Kidney epithelial cell (primary cell): ENCODE data around the gene AMT. TPM values are rescaled to one million over a fixed set of nuclear protein-coding genes. Genes with fewer than 3 reads are reported as not detected.

Experiments used
- DNase-seq: peaks from one replicate; pipeline ENCODE4 v3.0.0-alpha.2; 2010; ENCODE audit warnings: low read depth
- H3K27me3 ChIP-seq: 2 replicates; pipeline ENCODE4 v1.6.0; 2011; ENCODE audit warnings: low read length; ENCODE audit not compliant: control insufficient read depth, insufficient read depth
- H3K36me3 ChIP-seq: 2 replicates; pipeline ENCODE4 v1.5.1; 2011; ENCODE audit warnings: low read length; ENCODE audit not compliant: control insufficient read depth, insufficient read depth
- H3K4me3 ChIP-seq: 2 replicates; pipeline ENCODE4 v1.5.1; 2011; ENCODE audit warnings: low read depth, mild to moderate bottlenecking, control low read depth, low read length
- CTCF ChIP-seq: IDR thresholded peaks from 2 replicates; pipeline ENCODE4 v1.5.1; 2011; ENCODE audit warnings: mild to moderate bottlenecking, moderate library complexity, low read length, control low read depth, inconsistent platforms; ENCODE audit not compliant: insufficient read depth, poor library complexity, severe bottlenecking
- total RNA-seq: library from RNA; depleted of rRNA; stranded (reverse); fragments of >200 nt; gene quantifications from 2 replicates; pipeline ENCODE4 v1.2.3, GENCODE V29; 2015

The AMT gene
- 4.9 and 6.6 TPM in 2 replicates for total RNA-seq

- Histone ChIP-seq H3K4me3 (peak within 1 kb of the TSS; percentile 1), H3K27me3 (no peaks in the 10 kb centered on the region), H3K36me3 (no peaks in the 10 kb centered on the region)
- no peak for TF ChIP-seq CTCF
- DNase-seq: no peak
Observed at GRCh38 chr3:49422379-49423248, at the start of gene AMT. AMT (minus strand) TSS chr3:49422473; CDS start chr3:49422450, 23 bp downstream.

- Histone ChIP-seq H3K27me3 (no peaks in the 10 kb centered on the region), H3K36me3 (no peaks in the 10 kb centered on the region), H3K4me3 (peak overlapping the region; percentile 87)
- no peak for TF ChIP-seq CTCF
- no peak for DNase-seq
Observed at GRCh38 chr3:49470714-49471420, 48.6 kb upstream of the AMT start.

GRCh38 chr3:49469936-49470713 lies 47.9 kb upstream of the AMT start, which contains the start of gene DAG1:
DAG1 (plus strand) TSS chr3:49470267; CDS start chr3:49510535, 40,268 bp downstream.
- H3K4me3 ChIP-seq: peak within 1 kb of the TSS; percentile 87
- no peaks in the 10 kb centered on the region for H3K36me3 ChIP-seq
- H3K27me3 ChIP-seq: no peaks in the 10 kb centered on the region
- no peak for TF ChIP-seq CTCF
- peak; percentile 79 for DNase-seq

- no peak for TF ChIP-seq CTCF
- Histone ChIP-seq H3K36me3 (no peaks in the 10 kb centered on the region), H3K27me3 (no peaks in the 10 kb centered on the region), H3K4me3 (peak overlapping the region; percentile 33)
- no peak for DNase-seq
Observed at GRCh38 chr3:49469037-49469935, 47.0 kb upstream of the AMT start.

GRCh38 chr3:49466085-49466484 lies 43.8 kb upstream of the AMT start:
- H3K27me3 ChIP-seq: no peaks in the 10 kb centered on the region
- no peak for TF ChIP-seq CTCF
- DNase-seq: no peak

More at GRCh38 chr3:49466085-49466484, 43.8 kb upstream of the AMT start:
- no peak overlapping the region for H3K4me3 ChIP-seq
- no peaks in the 10 kb centered on the region for H3K36me3 ChIP-seq
